ENCODE data around the gene JOSD2. TPM values are rescaled to one million over a fixed set of nuclear protein-coding genes. Genes with fewer than 3 reads are reported as not detected.
A peak's percentile ranks its signal among the peaks of the same experiment; 100 is the strongest.

The JOSD2 gene
- total RNA-seq, 2 experiments from 2014 or later: 40.2 to 41.7 TPM

DNA sequence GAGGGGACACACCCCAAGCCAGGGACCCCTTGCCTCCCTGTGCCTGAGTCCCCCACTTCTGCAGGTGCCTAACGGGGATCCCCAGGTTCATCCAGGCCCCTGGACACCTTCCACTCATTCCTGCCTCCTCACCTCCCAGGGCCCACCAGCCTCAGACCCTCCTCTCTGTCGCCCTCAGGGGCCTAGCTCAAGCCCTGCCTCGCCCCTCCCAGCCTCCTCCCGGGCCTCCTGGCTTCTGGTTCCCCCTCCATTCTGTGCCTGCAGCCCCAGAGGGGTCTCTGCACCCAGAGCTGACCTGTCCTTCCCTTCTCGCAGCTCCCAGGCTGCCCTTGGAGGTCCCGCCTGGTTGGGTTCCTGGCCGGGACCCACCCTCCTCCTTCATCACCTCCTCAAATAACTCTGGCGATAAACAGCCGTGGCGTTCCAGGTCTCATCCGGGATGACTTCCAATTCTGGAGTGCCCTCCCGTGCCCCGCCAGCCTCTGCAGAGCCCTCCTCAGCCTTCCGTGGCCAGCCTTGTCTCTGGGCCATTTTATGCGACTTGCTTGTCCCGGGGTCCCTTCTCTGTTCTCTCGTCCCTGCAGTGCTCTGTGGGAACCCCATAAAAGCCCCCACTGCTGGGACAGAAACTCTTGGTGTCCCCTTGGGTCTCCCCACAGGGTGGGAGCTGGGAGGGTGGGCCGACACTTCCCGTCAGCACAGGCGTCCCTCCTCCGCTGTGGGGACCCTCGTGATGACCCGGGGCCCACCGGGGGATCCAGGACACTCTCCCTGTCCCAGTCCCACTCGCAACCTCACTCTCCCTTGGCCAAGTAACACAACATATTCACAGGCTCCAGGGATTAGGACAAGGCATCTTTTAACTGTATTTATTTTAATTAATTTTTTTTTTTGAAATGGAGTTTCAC, 9.2 kb downstream of the JOSD2 start:
- no peak overlapping the region for H3K27ac Mint-ChIP-seq
- H3K9me3 Mint-ChIP-seq (ENCODE audit: low read depth): no peaks in the 10 kb centered on the region
- H3K4me3 Mint-ChIP-seq: no peak overlapping the region
- DNase-seq: no peak
- H3K27me3 Mint-ChIP-seq: no peaks in the 10 kb centered on the region
- CTCF ChIA-PET: no interaction called here
- no peaks in the 10 kb centered on the region for H3K36me3 Mint-ChIP-seq
- no peaks in the 10 kb centered on the region for H3K4me1 Mint-ChIP-seq
- no peak for ATAC-seq

- H3K4me1 Mint-ChIP-seq: no peaks in the 10 kb centered on the region
- no peak for DNase-seq
- no peak for ATAC-seq
- CTCF ChIA-PET: no interaction called here
- no peaks in the 10 kb centered on the region for H3K27me3 Mint-ChIP-seq
- H3K9me3 Mint-ChIP-seq (ENCODE audit: low read depth): no peaks in the 10 kb centered on the region
- H3K27ac Mint-ChIP-seq: no peak overlapping the region
- H3K4me3 Mint-ChIP-seq: no peak overlapping the region
- no peaks in the 10 kb centered on the region for H3K36me3 Mint-ChIP-seq
Observed at GRCh38 chr19:50501186-50501567, 9.8 kb downstream of the JOSD2 start.

DNA sequence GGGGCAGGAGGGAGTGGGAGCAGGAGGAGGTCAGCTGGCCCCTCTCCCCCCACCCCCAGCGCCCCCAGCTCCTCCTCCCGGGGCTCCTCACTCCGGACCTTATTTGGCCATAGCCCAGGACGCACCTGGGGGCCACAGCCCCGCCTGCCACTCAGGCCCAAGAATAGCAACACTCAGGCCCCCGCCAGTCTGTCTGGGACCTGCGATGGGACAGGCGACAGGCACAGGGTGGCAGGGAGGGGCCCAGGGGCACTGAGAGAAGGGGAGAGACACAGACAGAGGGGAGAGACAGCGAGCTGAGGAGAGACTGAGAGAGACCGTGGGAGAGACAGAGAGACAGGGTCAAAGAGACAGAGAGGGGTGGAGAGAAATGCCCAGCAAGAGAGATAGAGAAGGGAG, 10.2 kb downstream of the JOSD2 start:
- no peak overlapping the region for H3K27ac Mint-ChIP-seq
- no peaks in the 10 kb centered on the region for H3K27me3 Mint-ChIP-seq
- no peaks in the 10 kb centered on the region for H3K9me3 Mint-ChIP-seq (ENCODE audit: low read depth)
- CTCF ChIA-PET: no interaction called here
- ATAC-seq (peak; percentile 16), DNase-seq (no peak)
- no peak overlapping the region for H3K4me3 Mint-ChIP-seq
- no peaks in the 10 kb centered on the region for H3K36me3 Mint-ChIP-seq
- H3K4me1 Mint-ChIP-seq: no peaks in the 10 kb centered on the region

GRCh38 chr19:50500060-50500752, 10.8 kb downstream of the JOSD2 start:
- CTCF ChIA-PET: no interaction called here
- Mint-ChIP-seq H3K27ac (no peak overlapping the region), H3K4me3 (no peak overlapping the region), H3K27me3 (no peaks in the 10 kb centered on the region), H3K4me1 (no peaks in the 10 kb centered on the region), H3K36me3 (no peaks in the 10 kb centered on the region), H3K9me3 (ENCODE audit: low read depth) (no peaks in the 10 kb centered on the region)
- DNase-seq (no peak), ATAC-seq (peak; percentile 45)

DNA sequence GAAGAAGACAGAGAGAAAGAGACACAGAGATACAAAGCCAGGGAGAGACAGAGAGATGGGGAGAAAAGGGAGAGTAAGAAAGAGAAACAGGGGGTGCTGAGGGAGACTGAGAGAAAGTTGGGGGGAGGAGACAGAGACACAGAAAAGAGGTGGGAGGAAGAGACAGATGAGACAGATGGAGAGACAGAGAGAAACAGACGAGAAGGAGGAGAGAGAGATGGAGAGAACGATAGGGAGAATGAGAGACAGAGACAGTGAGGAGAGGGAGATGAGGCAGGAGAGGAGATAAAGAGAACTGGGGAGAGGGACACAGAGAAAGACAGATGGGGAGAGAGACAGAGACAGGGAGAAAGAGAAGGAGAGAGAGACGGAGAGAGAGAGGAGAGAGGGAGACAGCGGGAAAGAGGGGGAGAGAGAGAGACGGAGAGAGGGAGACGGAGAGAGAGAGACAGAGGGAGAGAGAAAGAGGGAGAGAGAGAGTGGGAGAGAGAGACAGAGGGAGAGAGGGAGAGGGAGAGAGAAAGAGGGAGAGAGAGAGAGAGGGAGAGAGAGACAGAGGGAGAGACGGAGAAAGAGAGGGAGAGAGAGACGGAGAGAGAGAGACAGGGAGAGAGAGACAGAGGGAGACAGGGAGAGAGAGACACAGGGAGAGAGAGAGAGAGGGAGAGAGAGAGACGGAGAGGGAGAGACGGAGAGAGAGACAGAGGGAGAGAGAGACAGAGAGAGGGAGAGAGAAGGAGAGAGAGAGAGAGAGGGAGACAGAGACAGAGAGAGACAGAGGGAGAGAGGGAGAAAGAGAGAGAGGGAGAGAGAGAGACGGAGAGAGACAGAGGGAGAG, 12.6 kb downstream of the JOSD2 start:
- no peak for ATAC-seq
- CTCF ChIA-PET: no interaction called here
- Mint-ChIP-seq H3K36me3 (no peaks in the 10 kb centered on the region), H3K4me3 (no peak overlapping the region), H3K9me3 (ENCODE audit: low read depth) (no peaks in the 10 kb centered on the region), H3K27me3 (no peaks in the 10 kb centered on the region), H3K27ac (no peak overlapping the region), H3K4me1 (no peaks in the 10 kb centered on the region)
- DNase-seq: no peak

DNA sequence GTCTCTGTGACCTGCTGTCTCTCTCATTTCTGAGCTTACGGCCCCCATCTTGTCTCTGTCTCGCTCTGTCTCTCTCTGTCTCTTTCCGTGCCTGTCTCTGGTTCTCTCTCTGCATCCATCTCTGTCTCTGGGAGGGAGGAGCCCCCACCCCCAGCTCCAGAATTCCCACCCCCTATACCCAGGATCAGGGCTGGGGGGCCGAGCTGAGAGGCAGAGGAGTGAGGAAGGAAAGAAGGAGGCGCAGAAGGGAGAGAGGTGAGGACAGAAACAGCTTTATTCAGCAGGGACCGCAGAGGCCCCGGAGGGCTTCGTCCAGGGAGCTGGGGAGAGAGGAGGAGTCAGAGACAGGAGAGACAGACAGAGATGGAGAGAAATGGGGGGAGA, 14.0 kb downstream of the JOSD2 start:
- CTCF ChIA-PET: interaction anchor here (0.9 kb wide), 1 partner anchor 36 kb away, joined by 3 read pairs; no protein-coding TSS in a partner anchor
- H3K9me3 Mint-ChIP-seq (ENCODE audit: low read depth): no peaks in the 10 kb centered on the region
- no peaks in the 10 kb centered on the region for H3K36me3 Mint-ChIP-seq
- DNase-seq (no peak), ATAC-seq (no peak)
- no peak overlapping the region for H3K4me3 Mint-ChIP-seq
- peaks cover 2% of the 10 kb centered on the region for H3K27me3 Mint-ChIP-seq
- peaks cover 3% of the 10 kb centered on the region for H3K4me1 Mint-ChIP-seq
- no peak overlapping the region for H3K27ac Mint-ChIP-seq

- no peak overlapping the region for H3K27ac Mint-ChIP-seq
- ATAC-seq (no peak), DNase-seq (no peak)
- no peak overlapping the region for H3K4me3 Mint-ChIP-seq
- H3K36me3 Mint-ChIP-seq: no peaks in the 10 kb centered on the region
- peaks cover 7% of the 10 kb centered on the region for H3K27me3 Mint-ChIP-seq
- peaks cover 9% of the 10 kb centered on the region for H3K4me1 Mint-ChIP-seq
- H3K9me3 Mint-ChIP-seq (ENCODE audit: low read depth): no peaks in the 10 kb centered on the region
- CTCF ChIA-PET: interaction anchor here (0.5 to 0.9 kb wide), 2 partner anchors 35 to 46 kb away, joined by 3 read pairs; no protein-coding TSS in a partner anchor
Observed at GRCh38 chr19:50496189-50497021, 14.6 kb downstream of the JOSD2 start.

DNA sequence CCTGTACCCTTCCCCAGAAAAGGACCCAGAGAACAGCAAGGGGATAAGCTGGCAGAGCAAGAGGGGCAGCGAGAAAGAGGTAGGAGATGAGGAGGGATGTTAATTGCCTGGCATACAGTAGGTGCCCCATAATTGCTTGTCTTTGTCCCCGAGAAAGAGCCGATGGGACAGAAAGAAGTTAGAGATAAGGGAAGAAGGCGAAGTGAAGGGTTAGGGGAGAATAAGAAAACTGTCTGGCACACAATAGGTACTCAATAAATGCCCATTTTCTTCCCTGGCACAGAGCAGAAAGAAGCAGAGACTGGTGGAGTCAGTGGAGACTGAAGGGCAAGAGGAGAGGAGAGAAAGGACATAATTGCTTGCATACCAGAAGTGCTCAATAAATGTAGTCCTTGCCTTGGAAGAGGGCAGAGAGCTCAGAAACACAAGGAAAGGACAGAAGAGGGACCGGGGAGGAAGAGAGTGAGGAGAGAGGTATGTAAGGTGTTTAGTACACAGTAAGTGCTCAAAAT, 15.9 kb downstream of the JOSD2 start:
- Mint-ChIP-seq H3K36me3 (no peaks in the 10 kb centered on the region), H3K4me1 (peaks cover 12% of the 10 kb centered on the region), H3K27ac (no peak overlapping the region), H3K27me3 (peaks cover 7% of the 10 kb centered on the region), H3K9me3 (ENCODE audit: low read depth) (no peaks in the 10 kb centered on the region), H3K4me3 (no peak overlapping the region)
- ATAC-seq (no peak), DNase-seq (no peak)
- CTCF ChIA-PET: no interaction called here

DNA sequence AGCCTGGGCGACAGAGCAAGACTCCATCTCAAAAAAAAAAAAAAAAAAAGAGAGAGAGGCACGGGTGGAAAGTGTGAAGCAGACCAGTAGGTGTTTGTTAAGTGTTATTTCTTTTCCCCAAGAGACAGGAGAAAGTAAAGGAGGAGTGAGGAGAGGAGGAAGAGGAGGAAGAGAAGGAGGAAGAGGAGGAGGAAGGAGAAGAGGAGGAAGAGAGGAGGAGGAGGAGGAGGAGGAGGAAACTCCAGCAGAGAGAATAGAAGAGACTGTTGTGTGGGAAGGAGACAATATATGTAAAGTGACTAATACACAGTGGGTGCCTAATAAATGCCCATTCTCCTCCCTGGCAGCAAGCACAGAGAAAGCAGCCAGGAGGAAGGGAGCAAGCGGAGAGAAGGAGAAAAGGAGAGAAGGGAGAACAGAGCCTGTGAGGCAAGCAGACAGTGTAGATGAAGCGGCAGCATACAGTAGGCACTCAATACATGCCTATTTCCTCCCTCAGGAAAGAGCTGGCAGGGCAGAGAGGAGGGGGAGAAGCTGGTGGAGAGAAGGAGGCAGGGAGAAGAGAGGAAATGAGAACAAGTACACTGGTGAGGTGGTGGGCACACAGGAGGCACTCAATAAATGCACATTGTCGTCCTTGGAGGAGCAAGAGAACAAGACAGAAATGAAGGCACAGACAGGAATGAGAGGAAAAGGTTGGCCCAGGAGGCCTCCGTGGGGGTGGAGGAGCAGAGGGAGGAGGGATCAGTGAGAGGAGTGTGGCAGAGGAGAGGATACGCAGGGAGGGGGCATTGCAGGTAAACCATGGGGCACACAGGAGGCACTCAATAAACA, 16.6 kb downstream of the JOSD2 start:
- CTCF ChIA-PET: no interaction called here
- H3K36me3 Mint-ChIP-seq: no peaks in the 10 kb centered on the region
- ATAC-seq: no peak

DNA sequence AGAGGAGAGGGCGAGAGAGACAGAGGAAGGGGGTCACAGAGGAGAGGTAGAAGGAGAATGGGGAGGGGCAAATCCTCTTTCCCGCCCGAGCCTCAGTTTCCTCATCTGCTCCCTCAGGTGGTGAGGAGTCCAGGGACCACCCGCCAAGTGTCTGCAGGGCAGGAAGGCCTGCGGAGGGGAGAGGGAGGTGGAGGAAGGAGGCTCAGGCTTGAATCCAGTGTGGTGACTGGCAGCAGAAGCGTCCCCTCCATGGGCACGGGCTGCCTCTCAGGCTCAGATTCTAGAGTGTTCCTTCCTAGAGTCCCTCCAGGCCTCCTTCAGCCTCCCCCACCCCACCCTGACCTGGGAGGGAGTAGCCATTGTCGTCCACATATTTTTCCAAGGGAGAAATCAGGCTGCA, 17.8 kb downstream of the JOSD2 start:
- H3K27me3 Mint-ChIP-seq: peaks cover 7% of the 10 kb centered on the region
- no peak overlapping the region for H3K4me3 Mint-ChIP-seq
- no peaks in the 10 kb centered on the region for H3K36me3 Mint-ChIP-seq

More for the DNA sequence above, 16.6 kb downstream of the JOSD2 start:
- H3K27me3 Mint-ChIP-seq: peaks cover 7% of the 10 kb centered on the region
- DNase-seq: no peak
- H3K27ac Mint-ChIP-seq: no peak overlapping the region
- H3K4me1 Mint-ChIP-seq: peaks cover 12% of the 10 kb centered on the region
- H3K9me3 Mint-ChIP-seq (ENCODE audit: low read depth): no peaks in the 10 kb centered on the region
- H3K4me3 Mint-ChIP-seq: no peak overlapping the region

DNA sequence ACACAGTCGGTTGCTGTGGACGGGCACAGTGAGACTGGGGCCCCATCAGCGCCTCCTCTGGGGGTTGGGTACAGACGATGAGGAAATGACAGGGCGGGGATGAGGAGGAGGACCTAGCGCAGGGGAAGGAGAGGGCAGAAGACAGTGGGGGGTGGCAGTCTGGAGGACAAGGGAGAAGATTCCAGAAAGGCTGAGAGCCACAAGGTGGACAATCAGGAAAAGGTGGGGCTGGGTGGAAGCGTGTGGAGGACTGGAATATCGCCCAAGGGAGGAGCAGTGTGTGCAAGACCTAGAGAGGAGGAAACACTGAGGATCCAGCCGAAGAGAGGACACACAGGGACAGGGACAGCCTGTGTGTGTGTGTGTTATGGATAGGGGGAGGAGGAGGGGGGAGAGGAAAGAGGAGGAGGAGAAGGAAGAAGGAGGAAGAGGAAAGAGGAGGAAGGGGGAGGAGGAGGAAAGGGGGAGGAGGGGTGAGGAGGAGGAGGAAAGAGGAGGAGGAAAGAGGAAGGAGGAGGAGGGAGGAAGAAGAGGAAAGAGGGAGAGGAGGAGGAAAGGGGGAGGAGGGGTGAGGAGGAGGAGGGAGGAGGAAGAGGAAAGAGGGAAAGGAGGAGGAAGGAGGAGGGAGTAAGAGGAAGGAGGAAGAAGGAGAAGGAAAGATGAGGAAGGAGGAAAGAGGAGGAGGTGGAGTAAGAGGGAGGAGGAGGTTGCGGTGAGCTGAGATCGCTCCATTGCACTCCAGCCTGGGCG, 18.5 kb downstream of the JOSD2 start:
- Mint-ChIP-seq H3K27ac (peak overlapping the region; percentile 20), H3K9me3 (ENCODE audit: low read depth) (no peaks in the 10 kb centered on the region), H3K4me1 (peaks cover 14% of the 10 kb centered on the region), H3K4me3 (no peak overlapping the region), H3K27me3 (peaks cover 9% of the 10 kb centered on the region), H3K36me3 (no peaks in the 10 kb centered on the region)
- CTCF ChIA-PET: interaction anchor here (0.7 kb wide), 1 partner anchor 356 kb away, joined by 4 read pairs; no protein-coding TSS in a partner anchor
- ATAC-seq (peak; percentile 77), DNase-seq (no peak)

More for the DNA sequence above, 17.8 kb downstream of the JOSD2 start:
- Mint-ChIP-seq H3K27ac (no peak overlapping the region), H3K4me1 (peaks cover 12% of the 10 kb centered on the region), H3K9me3 (ENCODE audit: low read depth) (no peaks in the 10 kb centered on the region)
- ATAC-seq (no peak), DNase-seq (no peak)
- CTCF ChIA-PET: interaction anchor here (0.7 kb wide), 1 partner anchor 357 kb away, joined by 4 read pairs; no protein-coding TSS in a partner anchor
